Loucy (cell line): ENCODE data around the gene CEP170.

Experiments
- H2AFZ ChIP-seq: fragments of 200-600 bp; sonication (generic); 2 replicates; pipeline ENCODE4 v1.6.0; 2016; ENCODE audit warnings: antibody characterized with exemption, mild to moderate bottlenecking, low read length, moderate library complexity
- H3F3A ChIP-seq: fragments of 200-600 bp; 2 replicates; pipeline ENCODE4 v1.6.0; 2016; ENCODE audit warnings: antibody characterized with exemption, low read depth, mild to moderate bottlenecking
- H3K27me3 ChIP-seq: fragments of 200-600 bp; sonication (generic); 2 replicates; pipeline ENCODE4 v1.6.1; 2014; ENCODE audit warnings: low read length, mild to moderate bottlenecking; ENCODE audit not compliant: insufficient read depth, poor library complexity, severe bottlenecking
- H3K36me3 ChIP-seq: fragments of 200-600 bp; sonication (generic); 2 replicates; pipeline ENCODE4 v1.6.1; 2016; ENCODE audit warnings: low read length; ENCODE audit not compliant: insufficient read depth
- H3K4me1 ChIP-seq: fragments of 200-600 bp; sonication (generic); 2 replicates; pipeline ENCODE4 v1.5.1; 2014; ENCODE audit warnings: low read length, mild to moderate bottlenecking; ENCODE audit not compliant: insufficient read depth, poor library complexity, severe bottlenecking
- H3K4me2 ChIP-seq: fragments of 200-600 bp; sonication (generic); 2 replicates; pipeline ENCODE4 v1.6.0; 2014; ENCODE audit warnings: antibody characterized with exemption, low read length, low read depth, mild to moderate bottlenecking; ENCODE audit not compliant: poor library complexity, severe bottlenecking
- H3K4me3 ChIP-seq: fragments of 200-600 bp; sonication (generic); 2 replicates; pipeline ENCODE4 v1.5.1; 2014; ENCODE audit warnings: low read length, mild to moderate bottlenecking, mixed read lengths; ENCODE audit not compliant: poor library complexity, severe bottlenecking
- H3K79me2 ChIP-seq: fragments of 200-600 bp; sonication (generic); 2 replicates; pipeline ENCODE4 v1.6.1; 2014; ENCODE audit warnings: low read length; ENCODE audit not compliant: insufficient read depth
- H3K9ac ChIP-seq: fragments of 200-600 bp; sonication (generic); 2 replicates; pipeline ENCODE4 v1.6.0; 2014; ENCODE audit warnings: mild to moderate bottlenecking, low read depth, low read length, moderate library complexity; ENCODE audit not compliant: poor library complexity, severe bottlenecking
- H3K9me2 ChIP-seq: fragments of 200-600 bp; sonication (generic); replicated peaks from 2 replicates; pipeline ENCODE4 v1.6.1; 2016; ENCODE audit warnings: low read depth, low read length, mixed read lengths
- H3K9me3 ChIP-seq: fragments of 200-600 bp; sonication (generic); 2 replicates; pipeline ENCODE4 v1.6.1; 2014; ENCODE audit warnings: mild to moderate bottlenecking, antibody characterized with exemption, low read length, low read depth; ENCODE audit not compliant: insufficient read depth
- H4K20me1 ChIP-seq: fragments of 200-600 bp; sonication (generic); 2 replicates; pipeline ENCODE4 v1.6.0; 2014; ENCODE audit warnings: antibody characterized with exemption, low read length, mild to moderate bottlenecking; ENCODE audit not compliant: insufficient read depth, poor library complexity, severe bottlenecking
- EZH2phosphoT487 ChIP-seq: fragments of 200-600 bp; IDR thresholded peaks from 2 replicates; pipeline ENCODE4 v1.6.1; 2018; ENCODE audit warnings: antibody characterized with exemption, mild to moderate bottlenecking, moderate library complexity, borderline replicate concordance
- TF ChIP-seq, protein P1 (sequence below): fragments of 200-600 bp; sonication (generic); conservative IDR thresholded peaks from 2 replicates; pipeline ENCODE4 v1.5.1; 2014; ENCODE audit warnings: mild to moderate bottlenecking, antibody characterized with exemption, low read length

CEP170 gene

DNA sequence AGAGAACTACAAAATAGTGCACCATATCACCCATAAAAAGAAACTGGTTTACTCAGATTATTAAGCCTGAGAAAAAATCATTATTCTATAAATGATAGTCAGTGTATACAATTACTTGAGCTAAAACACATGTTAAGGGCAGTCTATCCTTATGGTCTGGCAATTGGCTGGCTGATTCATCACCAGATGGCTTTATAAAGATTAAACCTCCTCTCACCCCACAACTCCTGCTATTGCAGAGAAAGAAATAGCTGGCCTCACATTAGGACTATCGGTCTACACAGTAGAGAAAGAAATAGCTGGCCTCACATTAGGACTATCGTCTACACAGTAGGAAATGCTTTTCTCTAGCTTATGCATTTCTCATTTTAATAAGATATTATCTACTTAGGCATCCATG lies 21.2 kb downstream of the CEP170 start:
- Histone ChIP-seq H3K36me3 (peaks cover 31% of the 10 kb centered on the region; the same call in 1 of the 2 replicates), H3K9me3 (peaks cover 13% of the 10 kb centered on the region; the same call in 1 of the 2 replicates), H4K20me1 (peaks cover 69% of the 10 kb centered on the region), H3K9ac (no peak overlapping the region), H3K4me2 (no peak overlapping the region), H3F3A (no peaks in the 10 kb centered on the region), H3K9me2 (no peaks in the 10 kb centered on the region), H3K4me3 (no peak overlapping the region), H3K27me3 (no peaks in the 10 kb centered on the region), H2AFZ (no peak overlapping the region), H3K79me2 (peaks cover 97% of the 10 kb centered on the region), H3K4me1 (no peaks in the 10 kb centered on the region)
- TF ChIP-seq, protein P1, sequence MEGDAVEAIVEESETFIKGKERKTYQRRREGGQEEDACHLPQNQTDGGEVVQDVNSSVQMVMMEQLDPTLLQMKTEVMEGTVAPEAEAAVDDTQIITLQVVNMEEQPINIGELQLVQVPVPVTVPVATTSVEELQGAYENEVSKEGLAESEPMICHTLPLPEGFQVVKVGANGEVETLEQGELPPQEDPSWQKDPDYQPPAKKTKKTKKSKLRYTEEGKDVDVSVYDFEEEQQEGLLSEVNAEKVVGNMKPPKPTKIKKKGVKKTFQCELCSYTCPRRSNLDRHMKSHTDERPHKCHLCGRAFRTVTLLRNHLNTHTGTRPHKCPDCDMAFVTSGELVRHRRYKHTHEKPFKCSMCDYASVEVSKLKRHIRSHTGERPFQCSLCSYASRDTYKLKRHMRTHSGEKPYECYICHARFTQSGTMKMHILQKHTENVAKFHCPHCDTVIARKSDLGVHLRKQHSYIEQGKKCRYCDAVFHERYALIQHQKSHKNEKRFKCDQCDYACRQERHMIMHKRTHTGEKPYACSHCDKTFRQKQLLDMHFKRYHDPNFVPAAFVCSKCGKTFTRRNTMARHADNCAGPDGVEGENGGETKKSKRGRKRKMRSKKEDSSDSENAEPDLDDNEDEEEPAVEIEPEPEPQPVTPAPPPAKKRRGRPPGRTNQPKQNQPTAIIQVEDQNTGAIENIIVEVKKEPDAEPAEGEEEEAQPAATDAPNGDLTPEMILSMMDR, result no peak

- Histone ChIP-seq H3K9me3 (peaks cover 13% of the 10 kb centered on the region; the same call in 1 of the 2 replicates), H3F3A (no peaks in the 10 kb centered on the region), H3K79me2 (peaks cover 96% of the 10 kb centered on the region), H3K4me3 (no peak overlapping the region), H3K9me2 (no peaks in the 10 kb centered on the region), H3K4me2 (no peak overlapping the region), H3K4me1 (no peaks in the 10 kb centered on the region), H4K20me1 (peaks cover 56% of the 10 kb centered on the region), H3K36me3 (peaks cover 22% of the 10 kb centered on the region; the same call in 1 of the 2 replicates), H3K27me3 (no peaks in the 10 kb centered on the region), H3K9ac (no peak overlapping the region), H2AFZ (no peak overlapping the region)
- TF ChIP-seq, protein P1, result no peak
- no peak for TF ChIP-seq EZH2phosphoT487
Observed at GRCh38 chr1:243230914-243231313, 24.2 kb downstream of the CEP170 start.

GRCh38 chr1:243229526-243229925 lies 25.6 kb downstream of the CEP170 start:
- H3K9me3 ChIP-seq, result peaks cover 13% of the 10 kb centered on the region; the same call in 1 of the 2 replicates
- peaks cover 95% of the 10 kb centered on the region for H3K79me2 ChIP-seq
- no peak overlapping the region for H2AFZ ChIP-seq
- H3K9me2 ChIP-seq, result no peaks in the 10 kb centered on the region
- H4K20me1 ChIP-seq, result peaks cover 56% of the 10 kb centered on the region
- no peaks in the 10 kb centered on the region for H3K4me1 ChIP-seq
- H3K4me3 ChIP-seq, result no peak overlapping the region
- no peaks in the 10 kb centered on the region for H3K27me3 ChIP-seq
- peaks cover 21% of the 10 kb centered on the region; the same call in 1 of the 2 replicates for H3K36me3 ChIP-seq
- H3K4me2 ChIP-seq, result no peak overlapping the region
- TF ChIP-seq, protein P1, result no peak
- TF ChIP-seq EZH2phosphoT487, result no peak
- H3F3A ChIP-seq, result no peaks in the 10 kb centered on the region
- no peak overlapping the region for H3K9ac ChIP-seq
